GM04503 (cell line): ENCODE measurements around the gene LONRF2.

ENCODE experiments used
- DNase-seq: peaks from one replicate; pipeline ENCODE4 v3.0.0-alpha.2; 2012; ENCODE audit warnings: low read depth

LONRF2 gene

GRCh38 chr2:100235581-100235980 is 86.7 kb downstream of the LONRF2 start:
- no peak for DNase-seq

- no peak for DNase-seq
Observed at GRCh38 chr2:100235098-100235497, 87.2 kb downstream of the LONRF2 start.

DNA sequence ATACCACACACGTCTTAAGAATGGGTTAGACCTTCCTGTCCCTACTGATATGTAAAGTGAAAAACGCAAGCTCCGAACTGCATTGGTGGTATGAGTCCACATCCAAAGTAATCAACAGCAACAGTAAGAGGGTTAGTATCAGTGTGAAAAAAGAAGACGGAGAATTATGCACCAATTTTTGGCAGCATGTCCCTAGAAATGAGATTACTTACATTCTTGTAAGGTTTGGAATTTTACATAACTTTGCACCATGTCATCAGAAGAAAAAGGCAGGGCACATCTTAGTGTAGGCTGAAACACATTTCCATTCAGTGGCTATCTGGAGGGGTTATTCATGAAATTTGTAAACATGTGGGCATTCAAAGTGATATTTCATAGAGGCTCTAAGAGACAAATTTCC is 88.2 kb downstream of the LONRF2 start:
- DNase-seq: peak; percentile 31

GRCh38 chr2:100233061-100233460 is 89.2 kb downstream of the LONRF2 start:
- DNase-seq: no peak

GRCh38 chr2:100230754-100231153 is 91.5 kb downstream of the LONRF2 start:
- DNase-seq: no peak

DNA sequence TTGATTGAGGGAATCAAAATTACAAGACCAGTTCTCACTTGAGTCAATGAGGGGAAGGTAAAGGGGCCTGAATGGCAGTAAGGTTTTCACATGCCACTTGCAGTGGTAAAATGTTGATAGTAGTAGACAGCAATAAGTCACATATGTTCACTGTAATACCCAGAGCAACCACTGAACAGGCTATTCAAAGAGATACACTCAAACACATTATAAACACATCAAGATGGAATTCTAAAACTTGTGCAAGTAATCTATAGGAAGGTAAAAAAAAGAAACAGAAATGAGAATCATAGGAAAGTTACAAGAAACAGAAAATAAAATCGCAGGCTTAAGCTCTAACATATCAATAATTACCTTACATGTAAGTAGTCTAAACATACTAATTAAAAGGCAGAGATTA is 93.3 kb downstream of the LONRF2 start:
- DNase-seq: no peak

DNA sequence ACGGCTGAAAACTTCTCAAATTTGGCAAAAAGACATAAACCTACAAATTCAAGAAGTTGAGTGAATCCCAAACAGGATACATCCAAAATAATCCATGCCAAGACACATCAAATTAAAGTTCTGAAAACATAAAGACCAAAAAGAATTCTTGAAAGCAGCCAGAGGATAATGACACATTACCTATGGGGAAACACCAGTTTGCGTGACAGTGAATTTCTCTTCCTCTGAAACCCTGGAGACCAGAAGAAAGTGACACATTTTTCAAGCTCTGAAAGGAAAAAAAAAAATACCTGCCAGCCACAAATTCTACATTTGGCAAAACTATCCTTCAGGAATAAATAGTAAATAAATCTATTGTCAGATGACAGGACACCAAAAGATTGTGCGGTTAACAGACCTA is 93.9 kb downstream of the LONRF2 start:
- DNase-seq: no peak

DNA sequence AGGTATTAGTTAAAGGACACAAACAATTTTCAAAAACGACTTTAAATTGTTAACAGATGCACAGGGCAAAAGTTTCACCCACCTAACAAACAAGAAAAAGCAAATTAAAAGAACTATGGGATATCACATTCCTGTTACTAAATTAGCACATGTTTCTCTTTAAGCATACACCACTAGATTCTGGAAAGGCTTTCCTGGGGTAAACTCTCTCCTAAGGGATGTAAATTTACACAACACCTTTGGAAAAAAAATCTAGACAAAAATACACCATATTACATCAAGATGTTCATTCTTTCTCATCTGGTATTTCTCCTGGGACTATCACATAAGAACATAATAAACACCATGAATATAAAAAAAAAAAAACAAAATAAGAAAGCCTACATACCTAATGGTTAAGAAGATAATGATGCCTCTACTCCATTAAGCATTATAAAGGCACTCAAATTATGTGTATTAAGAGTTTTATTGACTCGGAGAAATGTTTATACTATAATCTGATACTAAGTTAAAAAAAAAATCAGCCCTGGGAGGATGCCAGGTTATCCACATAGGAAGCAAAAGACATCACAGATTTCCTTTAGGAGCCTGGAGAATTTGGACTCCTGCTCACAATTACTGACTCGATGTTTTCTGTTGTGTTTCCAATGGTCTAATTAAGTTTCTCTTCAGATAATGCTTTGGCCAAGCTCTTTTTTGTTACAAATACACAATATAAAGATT is 97.2 kb downstream of the LONRF2 start:
- DNase-seq: no peak

GRCh38 chr2:100223502-100223901 is 98.8 kb downstream of the LONRF2 start:
- no peak for DNase-seq
